ENCODE measurements around the gene PGAM2.

GRCh38 chr7:44048031-44048795 is 17.2 kb downstream of the PGAM2 start:
- TF ChIP-seq CTCF (IDR thresholded peaks at IDR 0.05) (no peak), POLR2A (IDR thresholded peaks at IDR 0.05) (no peak)

All from thyroid gland (tissue), 4 donors.